ENCODE data around the gene TRPV4.

DNA sequence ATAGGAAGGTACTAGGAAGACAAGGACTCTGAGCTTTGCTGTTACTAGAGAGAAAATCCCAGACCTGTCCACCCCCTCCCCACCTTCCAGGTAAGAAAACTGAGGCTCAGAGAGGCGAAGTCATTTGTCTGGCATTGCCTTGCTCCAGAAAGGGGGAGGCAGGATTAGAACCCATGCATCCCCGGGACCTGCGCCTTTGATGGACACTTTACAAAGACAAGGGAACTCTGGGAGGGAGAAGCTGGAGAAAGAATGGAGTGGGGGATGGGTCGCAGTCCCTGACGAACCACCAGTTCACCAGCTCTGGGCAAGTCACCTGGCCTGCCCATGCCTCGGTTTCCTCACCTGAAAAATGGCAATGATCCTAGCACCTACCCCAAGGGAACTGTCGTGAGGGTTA, 10.8 kb downstream of the TRPV4 start:
- TF ChIP-seq POLR2AphosphoS5 (IDR thresholded peaks at IDR 0.05; ENCODE audit: borderline replicate concordance, low read depth, low read length) (no peak), EZH2 (IDR thresholded peaks at IDR 0.05) (no peak)

Measured in SK-N-MC (cell line).